ENCODE results near the gene HELQ.

Gene HELQ

DNA sequence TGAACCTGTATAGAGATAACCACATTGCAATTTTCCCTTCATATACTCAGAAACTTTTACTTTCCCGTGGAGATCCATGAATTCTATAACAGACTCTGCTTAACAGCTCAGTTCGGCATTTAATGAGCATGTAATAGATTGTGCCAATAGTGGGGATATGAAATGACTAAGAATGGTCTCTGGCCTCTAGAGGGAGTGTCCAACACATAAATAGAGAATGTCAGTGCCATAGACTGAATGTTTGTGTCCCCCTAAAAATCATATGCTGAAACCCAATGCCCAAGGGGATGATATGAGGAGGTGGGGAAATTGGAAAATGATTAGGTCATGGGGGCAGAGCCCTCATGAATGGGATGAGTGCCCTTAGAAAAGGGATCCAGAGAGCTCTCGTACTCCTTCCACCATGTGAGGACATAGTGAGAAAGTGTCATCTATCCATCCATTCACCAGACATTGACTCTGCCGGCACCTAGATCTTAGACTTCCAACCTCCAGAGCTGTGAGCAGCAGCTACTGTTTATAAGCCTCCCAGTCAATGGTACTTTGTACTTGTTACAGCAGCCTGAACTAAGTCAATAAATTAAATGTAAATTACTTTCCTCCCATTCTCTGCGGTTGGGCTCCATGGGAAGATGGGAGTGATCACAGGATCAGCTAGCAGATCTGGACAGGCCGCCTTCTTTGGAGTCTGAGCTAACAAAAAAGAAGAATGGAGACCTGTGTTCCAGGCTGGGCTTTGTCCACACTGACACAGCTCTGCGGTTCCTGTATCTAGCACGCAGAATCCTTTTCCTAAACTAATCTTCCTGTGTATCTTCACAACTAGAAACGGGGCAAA, 92.9 kb downstream of the HELQ start:
- no peak for DNase-seq

DNA sequence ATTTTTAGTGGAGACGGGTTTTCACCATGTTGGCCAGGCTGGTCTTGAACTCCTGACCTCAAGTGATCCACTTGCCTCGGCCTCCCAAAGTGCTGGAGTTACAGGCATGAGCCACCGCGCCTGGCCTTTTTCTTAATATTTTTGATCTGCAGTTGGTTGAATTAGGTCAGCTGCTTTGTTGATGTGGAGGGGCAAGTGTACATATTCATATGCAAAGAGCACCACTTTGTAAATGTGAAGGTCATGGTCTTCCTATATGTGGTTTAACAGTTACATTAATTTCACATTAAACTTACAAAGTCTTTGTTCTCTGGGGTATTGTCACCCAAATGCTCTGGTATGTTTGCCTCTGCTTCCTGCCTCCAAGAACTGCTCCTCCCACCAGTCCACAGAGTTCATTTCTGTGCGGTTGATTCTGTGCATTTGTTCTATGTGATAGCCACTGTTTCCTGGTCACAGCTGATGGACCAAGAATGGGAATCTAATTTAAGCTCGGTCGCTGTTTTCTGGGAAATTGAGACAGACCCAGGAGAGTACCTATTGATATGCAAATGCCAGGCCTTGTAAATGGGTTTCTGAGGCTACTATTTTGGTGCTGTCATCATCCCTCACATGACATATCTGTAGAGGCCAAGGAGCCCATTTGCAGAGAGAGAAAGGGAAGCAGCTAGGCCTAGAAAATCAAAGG, 94.1 kb downstream of the HELQ start:
- ATAC-seq = no peak
- H3K4me1 Mint-ChIP-seq = peaks cover 25% of the 10 kb centered on the region
- peak overlapping the region in 1 of 2 donors; percentile 27 for H3K27ac Mint-ChIP-seq
- no peaks in the 10 kb centered on the region for H3K9me3 Mint-ChIP-seq
- H3K4me3 Mint-ChIP-seq = no peak overlapping the region
- DNase-seq = no peak
- peaks cover 23% of the 10 kb centered on the region for H3K27me3 Mint-ChIP-seq

More for the DNA sequence above, 92.9 kb downstream of the HELQ start:
- Mint-ChIP-seq H3K27ac (no peak overlapping the region), H3K4me3 (no peak overlapping the region), H3K4me1 (peaks cover 15% of the 10 kb centered on the region), H3K27me3 (peaks cover 26% of the 10 kb centered on the region), H3K9me3 (no peaks in the 10 kb centered on the region)
- peak; percentile 56 for ATAC-seq

DNA sequence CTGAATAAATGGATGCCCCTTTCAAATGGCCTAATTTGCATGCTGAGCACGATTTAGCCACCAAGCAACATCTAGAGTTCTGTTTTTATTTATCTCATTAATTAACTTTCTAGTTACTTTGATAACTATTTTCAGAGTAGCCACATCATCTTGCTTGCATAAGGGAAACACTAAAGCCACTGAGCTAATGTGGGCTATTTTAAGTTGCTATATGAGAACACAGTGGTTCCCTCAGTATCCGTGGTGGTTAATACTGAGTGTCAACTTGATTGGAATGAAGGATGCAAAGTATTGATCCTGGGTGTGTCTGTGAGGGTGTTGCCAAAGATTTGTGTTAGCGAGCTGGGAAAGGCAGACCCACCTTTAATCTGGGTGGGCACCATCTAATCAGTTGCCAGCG, 95.6 kb downstream of the HELQ start:
- DNase-seq = no peak
- peaks cover 13% of the 10 kb centered on the region for H3K27me3 Mint-ChIP-seq
- no peak overlapping the region for H3K27ac Mint-ChIP-seq
- peaks cover 5 to 7% of the 10 kb centered on the region in 2 donors for H3K9me3 Mint-ChIP-seq
- no peak overlapping the region for H3K4me3 Mint-ChIP-seq
- ATAC-seq = no peak
- H3K4me1 Mint-ChIP-seq = peaks cover 26% of the 10 kb centered on the region

DNA sequence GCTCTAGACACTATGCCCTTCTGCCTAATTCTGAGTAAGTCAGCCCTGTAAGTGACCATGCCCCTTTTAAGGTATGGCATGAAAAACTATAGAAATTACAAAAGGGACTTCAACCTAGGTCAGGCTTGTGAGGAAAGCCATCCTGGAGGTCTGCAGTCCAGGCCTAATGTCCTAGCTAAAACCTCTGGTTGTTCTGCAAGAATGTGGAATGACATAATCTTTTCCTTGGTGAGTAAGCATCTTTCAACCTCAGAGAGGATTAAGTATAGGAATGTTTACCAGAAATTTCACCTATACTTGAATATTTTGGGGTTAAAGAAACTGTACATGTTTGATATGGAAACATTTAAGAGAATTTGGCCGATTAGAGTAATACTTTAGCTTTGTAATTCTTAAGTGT, 97.2 kb downstream of the HELQ start:
- no peak overlapping the region for H3K27ac Mint-ChIP-seq
- H3K4me3 Mint-ChIP-seq = no peak overlapping the region
- peaks cover 14 to 17% of the 10 kb centered on the region in 2 donors for H3K9me3 Mint-ChIP-seq
- no peak for DNase-seq
- peaks cover 30% of the 10 kb centered on the region for H3K4me1 Mint-ChIP-seq
- H3K27me3 Mint-ChIP-seq = peaks cover 7% of the 10 kb centered on the region
- no peak for ATAC-seq

Data from stimulated activated naive CD8-positive, alpha-beta T cell treated with anti-CD3 and anti-CD28 coated beads, Interleukin-15, amount 100 ng/mL, for 72 hours (primary cell).